GM12878 (cell line): ENCODE data around the gene NEK7. TPM values are rescaled to one million over a fixed set of nuclear protein-coding genes. Genes with fewer than 3 reads are reported as not detected.

Source experiments
- ATAC-seq: fragments of 200-7000 bp; cut with Tn5 transposase; 3 replicates; pipeline ENCODE4 v1.9.1; 2020; ENCODE audit warnings: mild to moderate bottlenecking, moderate library complexity
- BruUV-seq: library from RNA; stranded (reverse); fragments of 400-500 nt; replicated peaks from 2 replicates; lab custom pipeline; 2021; lab: Mats Ljungman, UMichigan
- CTCF ChIA-PET: fragments of 300-600 bp; sonication (Branson Sonifier 250); formaldehyde crosslinking; extraction: SDS; loops from one replicate; lab custom pipeline; 2021; ENCODE audit warnings: inconsistent platforms; lab: Yijun Ruan, JAX
- POLR2A ChIA-PET: fragments of 350-600 bp; formaldehyde crosslinking; extraction: SDS; loops from one replicate; lab custom pipeline; 2021; ENCODE audit warnings: inconsistent platforms; lab: Charles Lee
- RAD21 ChIA-PET: fragments of 300-600 bp; sonication (Branson Sonifier 250); formaldehyde crosslinking; loops from one replicate; lab custom pipeline; 2023; ENCODE audit warnings: antibody characterized with exemption; ENCODE audit not compliant: unreplicated experiment; lab: Charles Lee
- SMC1A ChIA-PET: fragments of 300-600 bp; sonication (Branson Sonifier 250); formaldehyde crosslinking; loops from one replicate; lab custom pipeline; 2023; ENCODE audit not compliant: unreplicated experiment, uncharacterized antibody; lab: Charles Lee
- DNase-seq: peaks from one replicate; pipeline ENCODE4 v3.0.0-alpha.2; 2011; ENCODE audit warnings: low read depth, low spot score
- FAIRE-seq: peaks from 3 replicates; lab custom pipeline; 2011; peaks lifted over from hg19 to GRCh38; lab: Jason Lieb, UNC
- H2AFZ ChIP-seq: 2 replicates; pipeline ENCODE4 v1.6.0; 2011; ENCODE audit warnings: low read depth, low read length, control low read depth; ENCODE audit not compliant: control insufficient read depth
- H3K27ac ChIP-seq: 2 replicates; pipeline ENCODE4 v1.5.1; 2011; ENCODE audit warnings: control low read depth; ENCODE audit not compliant: control insufficient read depth, insufficient read depth
- H3K27me3 ChIP-seq, 2 experiments: replicated peaks in 1 of 2; 2 replicates each; pipeline versions ENCODE4 v1.6.0 to v1.6.1; 2011; ENCODE audit warnings: low read length in 1 of 2; ENCODE audit not compliant: control insufficient read depth in 2 of 2, insufficient read depth in 2 of 2
- H3K36me3 ChIP-seq, 2 experiments: 2 replicates each; pipeline ENCODE4 v1.5.1; 2011; ENCODE audit warnings: low read length in 1 of 2; ENCODE audit not compliant: control insufficient read depth in 2 of 2, insufficient read depth in 2 of 2
- H3K4me1 ChIP-seq: 2 replicates; pipeline ENCODE4 v1.6.1; 2011; ENCODE audit warnings: mild to moderate bottlenecking, low read length, moderate library complexity, mixed read lengths; ENCODE audit not compliant: control insufficient read depth, insufficient read depth
- H3K4me2 ChIP-seq: 2 replicates; pipeline ENCODE4 v1.6.0; 2011; ENCODE audit warnings: control low read depth; ENCODE audit not compliant: control insufficient read depth, insufficient read depth
- H3K4me3 ChIP-seq: fragments of 200-600 bp; sonication (generic); 2 replicates; pipeline ENCODE4 v1.5.1; 2016
- H3K79me2 ChIP-seq: 2 replicates; pipeline ENCODE4 v1.6.0; 2011; ENCODE audit warnings: low read length; ENCODE audit not compliant: control insufficient read depth, insufficient read depth
- H3K9ac ChIP-seq: 2 replicates; pipeline ENCODE4 v1.8.0; 2011; ENCODE audit warnings: low read length, control low read depth, mixed read lengths; ENCODE audit not compliant: control insufficient read depth, insufficient read depth
- H3K9me3 ChIP-seq: replicated peaks from 3 replicates; pipeline ENCODE4 v1.5.1; 2011; ENCODE audit warnings: mild to moderate bottlenecking, low read length; ENCODE audit not compliant: control insufficient read depth, insufficient read depth
- H4K20me1 ChIP-seq: 2 replicates; pipeline ENCODE4 v1.6.0; 2011; ENCODE audit not compliant: control insufficient read depth, insufficient read depth
- BHLHE40 ChIP-seq, 2 experiments: fragments of 450-650 bp in 1 of 2; IDR thresholded peaks; 2 replicates each; pipeline ENCODE4 v1.6.1; 2011 to 2017; ENCODE audit warnings: low read depth in 2 of 2, borderline replicate concordance in 1 of 2, improper control_type of control experiment in 1 of 2, low read length in 1 of 2, mild to moderate bottlenecking in 1 of 2
- EED ChIP-seq: sonication (generic); IDR thresholded peaks from 2 replicates; pipeline ENCODE4 v1.6.1; 2016; ENCODE audit warnings: antibody characterized with exemption, low read depth
- ETV6 ChIP-seq, 2 experiments: fragments of 450-650 bp in 1 of 2; IDR thresholded peaks in 1 of 2; conservative IDR thresholded peaks in 1 of 2; 2 replicates each; pipeline ENCODE4 v1.6.1; 2014; ENCODE audit warnings: antibody characterized with exemption in 1 of 2, borderline replicate concordance in 1 of 2, low read depth in 1 of 2, mild to moderate bottlenecking in 1 of 2, moderate library complexity in 1 of 2
- GABPA ChIP-seq: IDR thresholded peaks from 2 replicates; pipeline ENCODE4 v1.6.1; 2014; ENCODE audit warnings: antibody characterized with exemption, low read depth, mild to moderate bottlenecking, inconsistent platforms
- IKZF1 ChIP-seq: fragments of 450-650 bp; conservative IDR thresholded peaks from 2 replicates; pipeline ENCODE4 v1.6.1; 2017; ENCODE audit warnings: antibody characterized with exemption, mild to moderate bottlenecking
- IKZF2 ChIP-seq, 2 experiments: fragments of 450-650 bp; IDR thresholded peaks; 2 replicates each; pipeline ENCODE4 v1.6.1; 2017; ENCODE audit warnings: mild to moderate bottlenecking in 2 of 2, moderate library complexity in 2 of 2
- RB1 ChIP-seq: fragments of 450-650 bp; formaldehyde crosslinking; IDR thresholded peaks from 2 replicates; pipeline ENCODE4 v1.6.1; 2017; ENCODE audit warnings: mild to moderate bottlenecking, borderline replicate concordance
- RELA ChIP-seq: fragments of 450-650 bp; IDR thresholded peaks from 2 replicates; pipeline ENCODE4 v1.8.0; 2014; ENCODE audit warnings: borderline replicate concordance; ENCODE audit not compliant: partially characterized antibody
- RUNX3 ChIP-seq: IDR thresholded peaks from 2 replicates; pipeline ENCODE4 v1.6.1; 2012; ENCODE audit warnings: low read length, inconsistent platforms
- SPI1 ChIP-seq: IDR thresholded peaks from 2 replicates; pipeline ENCODE4 v1.6.1; 2011; ENCODE audit warnings: low read depth, mild to moderate bottlenecking, low read length, moderate library complexity, borderline replicate concordance; ENCODE audit not compliant: insufficient read depth
- WGBS: methylation state at CpG from one replicate; pipeline ENCODE4 v1.1.6; 2016; ENCODE audit warnings: low lambda C conversion rate; ENCODE audit not compliant: insufficient replicate concordance, insufficient coverage; ENCODE audit errors: missing lambda C conversion rate; 5-methylcytosine and 5-hydroxymethylcytosine counted together
- in situ Hi-C: fragments of 300-500 bp; cut with MboI; formaldehyde crosslinking; loops from 9 replicates; pipeline ENCODE4 v1.14.3; 2018; ENCODE audit warnings: mixed read lengths
- intact Hi-C: fragments of 100-400 bp; cut with micrococcal nuclease; formaldehyde crosslinking; loops from one replicate; pipeline ENCODE4 v1.14.2; 2022; ENCODE audit not compliant: unreplicated experiment
- polyA plus RNA-seq, 11 experiments: library from polyadenylated mRNA; depleted of rRNA in 4 of 11; unstranded in 6 of 11; stranded (reverse) in 5 of 11; fragments of >200 nt; fragmentation: Nextera tagmentation in 4 of 11; fragmentation: Illumina TruSeq in 1 of 11; extraction: Ambion mirVana in 4 of 11; extraction: Trizol in 1 of 11; gene quantifications; 1 replicate in 1 of 11; 2 replicates in 10 of 11; pipeline versions ENCODE4 v1.2.1 to v1.2.3, GENCODE V29; 2011 to 2016; ENCODE audit warnings: inconsistent platforms in 2 of 11, missing spikeins in 2 of 11, low read depth in 1 of 11
- total RNA-seq, 4 experiments: library from RNA; depleted of rRNA in 3 of 4; stranded (reverse); fragments of >200 nt in 3 of 4; fragmentation: Illumina TruSeq in 1 of 4; extraction: Trizol in 1 of 4; gene quantifications; 2 replicates each; pipeline versions ENCODE4 v1.2.1 to v1.2.3, GENCODE V29; 2013 to 2021
- TF ChIP-seq, protein P1 (sequence below): IDR thresholded peaks from 2 replicates; pipeline ENCODE4 v1.6.1; 2011; ENCODE audit warnings: low read depth, mild to moderate bottlenecking, low read length, moderate library complexity, borderline replicate concordance; ENCODE audit errors: extremely low read depth
- TF ChIP-seq, protein P2 (sequence below): IDR thresholded peaks from 2 replicates; pipeline ENCODE4 v1.6.1; 2012; ENCODE audit warnings: low read length, inconsistent platforms

NEK7 gene
- total and polyA plus RNA-seq, 10 of the 15 experiments (the other 5 are each of a cell fraction or from before 2014, with no cell fraction given): 9.4 to 77.7 (median 24.0) TPM

DNA sequence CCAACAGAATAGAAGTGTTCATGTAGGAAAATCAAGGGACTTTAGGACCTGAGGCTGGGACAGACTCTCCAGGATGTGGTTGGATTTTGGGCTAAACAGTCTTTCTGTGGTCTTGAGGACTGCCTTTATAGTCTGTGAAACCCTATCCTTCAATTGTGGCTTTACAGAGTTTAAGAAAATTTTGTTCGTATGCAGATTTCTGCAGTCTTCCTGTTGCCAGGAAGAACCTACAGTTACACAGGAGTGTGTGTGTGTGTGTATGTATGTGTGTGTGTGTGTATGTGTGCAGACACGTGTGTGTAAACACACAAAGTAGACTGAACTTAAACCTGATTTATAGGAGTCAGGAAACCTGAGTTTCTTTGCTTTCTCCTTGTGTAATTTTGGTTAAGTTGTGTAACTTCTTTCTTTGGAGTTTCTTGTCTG lies 22.8 kb downstream of the NEK7 start:
- H3K4me2 ChIP-seq: peak overlapping the region; percentile 26
- FAIRE-seq: peak; percentile 18
- H3K4me3 ChIP-seq: no peak overlapping the region
- ChIA-PET CTCF (no interaction called here), POLR2A (no interaction called here), RAD21 (interaction anchor here (1.5 kb wide), 1 partner anchor 19 kb away, joined by 3 read pairs; no protein-coding TSS in a partner anchor), SMC1A (no interaction called here)
- TF ChIP-seq RELA (no peak), BHLHE40 (IDR thresholded peaks at IDR 0.05; ENCODE audit: borderline replicate concordance in 1 of 2, low read depth in 2 of 2, low read length in 1 of 2) (peak; percentile 24 to 42; a peak in 1 of 4 replicates), RB1 (no peak), IKZF2 (IDR thresholded peaks at IDR 0.05) (peak; percentile 59 to 64; a peak in 2 of 4 replicates), SPI1 (no peak), IKZF1 (peak; percentile 46; the same call in 1 of the 2 replicates), GABPA (0 out of 2 replicates have a peak, but pooled peaks have one; percentile 40), EED (0 out of 2 replicates have a peak, but pooled peaks have one; percentile 19), ETV6 (conservative IDR thresholded peaks at IDR 0.05 in 1 of 2, IDR thresholded peaks at IDR 0.05 in 1 of 2; ENCODE audit: borderline replicate concordance in 1 of 2, low read depth in 1 of 2) (no peak), RUNX3 (peak; percentile 92)
- TF ChIP-seq, protein P1, sequence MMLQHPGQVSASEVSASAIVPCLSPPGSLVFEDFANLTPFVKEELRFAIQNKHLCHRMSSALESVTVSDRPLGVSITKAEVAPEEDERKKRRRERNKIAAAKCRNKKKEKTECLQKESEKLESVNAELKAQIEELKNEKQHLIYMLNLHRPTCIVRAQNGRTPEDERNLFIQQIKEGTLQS: no peak
- TF ChIP-seq, protein P2, sequence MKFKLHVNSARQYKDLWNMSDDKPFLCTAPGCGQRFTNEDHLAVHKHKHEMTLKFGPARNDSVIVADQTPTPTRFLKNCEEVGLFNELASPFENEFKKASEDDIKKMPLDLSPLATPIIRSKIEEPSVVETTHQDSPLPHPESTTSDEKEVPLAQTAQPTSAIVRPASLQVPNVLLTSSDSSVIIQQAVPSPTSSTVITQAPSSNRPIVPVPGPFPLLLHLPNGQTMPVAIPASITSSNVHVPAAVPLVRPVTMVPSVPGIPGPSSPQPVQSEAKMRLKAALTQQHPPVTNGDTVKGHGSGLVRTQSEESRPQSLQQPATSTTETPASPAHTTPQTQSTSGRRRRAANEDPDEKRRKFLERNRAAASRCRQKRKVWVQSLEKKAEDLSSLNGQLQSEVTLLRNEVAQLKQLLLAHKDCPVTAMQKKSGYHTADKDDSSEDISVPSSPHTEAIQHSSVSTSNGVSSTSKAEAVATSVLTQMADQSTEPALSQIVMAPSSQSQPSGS: peak; percentile 31; the same call in 1 of the 2 replicates
- H3K27ac ChIP-seq: peak overlapping the region; percentile 13; the same call in 1 of the 2 replicates
- peaks cover 64% of the 10 kb centered on the region for H3K79me2 ChIP-seq
- intact Hi-C loops: no loop called here
- no TSS peak for BruUV-seq
- H2AFZ ChIP-seq: no peak overlapping the region; the same call in none of the 2 replicates
- H3K27me3 ChIP-seq: no peaks in the 10 kb centered on the region
- H3K9ac ChIP-seq: no peak overlapping the region
- H3K36me3 ChIP-seq: no peaks in the 10 kb centered on the region
- in situ Hi-C loops: no loop called here
- H3K9me3 ChIP-seq: no peaks in the 10 kb centered on the region; the same call in 1 of the 3 replicates
- WGBS: 0% methylated on average over 2 of the region's 2 CpGs
- peaks cover 15% of the 10 kb centered on the region for H3K4me1 ChIP-seq
- peak; percentile 45 for ATAC-seq
- DNase-seq: no peak
- no peaks in the 10 kb centered on the region for H4K20me1 ChIP-seq
